Measurements from ENCODE around the gene ACVR1C.

DNA sequence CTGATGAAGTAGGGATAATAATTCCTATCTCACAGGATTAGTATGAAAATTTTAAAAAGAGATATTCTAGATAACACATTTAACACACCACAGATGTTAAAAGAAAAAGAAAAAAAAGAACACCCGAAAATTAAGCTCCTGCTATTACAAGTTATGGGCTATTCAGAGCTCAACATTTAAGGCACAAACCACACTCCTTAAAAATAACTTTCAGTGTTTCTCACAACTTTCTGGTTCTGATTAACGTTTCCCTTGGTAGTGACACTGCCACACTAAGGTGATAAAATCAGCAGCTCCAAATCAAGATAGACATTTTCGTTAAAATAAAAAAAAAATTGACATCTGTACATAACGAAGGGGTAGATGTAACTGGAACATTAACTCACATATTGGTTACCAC lies 26.9 kb downstream of the ACVR1C start:
- TF ChIP-seq, protein P1, sequence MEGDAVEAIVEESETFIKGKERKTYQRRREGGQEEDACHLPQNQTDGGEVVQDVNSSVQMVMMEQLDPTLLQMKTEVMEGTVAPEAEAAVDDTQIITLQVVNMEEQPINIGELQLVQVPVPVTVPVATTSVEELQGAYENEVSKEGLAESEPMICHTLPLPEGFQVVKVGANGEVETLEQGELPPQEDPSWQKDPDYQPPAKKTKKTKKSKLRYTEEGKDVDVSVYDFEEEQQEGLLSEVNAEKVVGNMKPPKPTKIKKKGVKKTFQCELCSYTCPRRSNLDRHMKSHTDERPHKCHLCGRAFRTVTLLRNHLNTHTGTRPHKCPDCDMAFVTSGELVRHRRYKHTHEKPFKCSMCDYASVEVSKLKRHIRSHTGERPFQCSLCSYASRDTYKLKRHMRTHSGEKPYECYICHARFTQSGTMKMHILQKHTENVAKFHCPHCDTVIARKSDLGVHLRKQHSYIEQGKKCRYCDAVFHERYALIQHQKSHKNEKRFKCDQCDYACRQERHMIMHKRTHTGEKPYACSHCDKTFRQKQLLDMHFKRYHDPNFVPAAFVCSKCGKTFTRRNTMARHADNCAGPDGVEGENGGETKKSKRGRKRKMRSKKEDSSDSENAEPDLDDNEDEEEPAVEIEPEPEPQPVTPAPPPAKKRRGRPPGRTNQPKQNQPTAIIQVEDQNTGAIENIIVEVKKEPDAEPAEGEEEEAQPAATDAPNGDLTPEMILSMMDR (IDR thresholded peaks at IDR 0.05): no peak
- TF ChIP-seq EZH2 (IDR thresholded peaks at IDR 0.05; ENCODE audit: borderline replicate concordance, insufficient read depth, low read depth, low read length, poor library complexity, severe bottlenecking): no peak
